ENCODE data around the gene USH1C. TPM values are rescaled to one million over a fixed set of nuclear protein-coding genes. Genes with fewer than 3 reads are reported as not detected.

USH1C gene
- total RNA-seq, 4 donors from 2014 or later, result 110 to 1,022 (median 157) TPM

DNA sequence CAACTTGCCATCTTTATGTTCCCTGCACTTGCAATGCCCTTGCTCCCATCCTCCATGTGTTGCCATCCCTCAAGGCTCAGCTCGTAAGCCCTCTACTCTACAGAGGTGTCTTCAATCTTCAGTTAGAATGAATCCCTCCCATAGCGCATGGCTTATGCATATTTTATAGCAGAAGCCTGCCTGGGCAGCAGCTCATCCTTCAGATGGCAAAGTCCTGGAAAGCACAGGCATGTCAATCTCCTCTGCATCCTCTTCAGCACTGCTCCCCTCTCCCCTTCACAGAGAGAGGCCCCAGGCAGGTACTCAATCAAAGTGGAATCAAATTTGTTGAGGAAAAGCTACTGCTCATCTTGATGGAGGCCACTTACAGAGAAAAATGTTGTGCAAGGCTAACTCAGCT is 36.4 kb downstream of the USH1C start:
- WGBS, 2 donors (ENCODE audit: low coverage in 1 of 2), result 93% methylated on average over 2 of the region's 2 CpGs; no CpG with 5 or more reads in 1 of the 2 donors
- TF ChIP-seq POLR2AphosphoS5 (IDR thresholded peaks at IDR 0.05), result no peak
- TF ChIP-seq, protein P1, sequence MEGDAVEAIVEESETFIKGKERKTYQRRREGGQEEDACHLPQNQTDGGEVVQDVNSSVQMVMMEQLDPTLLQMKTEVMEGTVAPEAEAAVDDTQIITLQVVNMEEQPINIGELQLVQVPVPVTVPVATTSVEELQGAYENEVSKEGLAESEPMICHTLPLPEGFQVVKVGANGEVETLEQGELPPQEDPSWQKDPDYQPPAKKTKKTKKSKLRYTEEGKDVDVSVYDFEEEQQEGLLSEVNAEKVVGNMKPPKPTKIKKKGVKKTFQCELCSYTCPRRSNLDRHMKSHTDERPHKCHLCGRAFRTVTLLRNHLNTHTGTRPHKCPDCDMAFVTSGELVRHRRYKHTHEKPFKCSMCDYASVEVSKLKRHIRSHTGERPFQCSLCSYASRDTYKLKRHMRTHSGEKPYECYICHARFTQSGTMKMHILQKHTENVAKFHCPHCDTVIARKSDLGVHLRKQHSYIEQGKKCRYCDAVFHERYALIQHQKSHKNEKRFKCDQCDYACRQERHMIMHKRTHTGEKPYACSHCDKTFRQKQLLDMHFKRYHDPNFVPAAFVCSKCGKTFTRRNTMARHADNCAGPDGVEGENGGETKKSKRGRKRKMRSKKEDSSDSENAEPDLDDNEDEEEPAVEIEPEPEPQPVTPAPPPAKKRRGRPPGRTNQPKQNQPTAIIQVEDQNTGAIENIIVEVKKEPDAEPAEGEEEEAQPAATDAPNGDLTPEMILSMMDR (IDR thresholded peaks at IDR 0.05), result no peak
- DNase-seq, result no peak
- Histone ChIP-seq H3K4me3 (no peak overlapping the region), H3K36me3 (no peaks in the 10 kb centered on the region), H3K27ac (no peak overlapping the region), H3K9me3 (no peaks in the 10 kb centered on the region), H3K4me1 (no peaks in the 10 kb centered on the region), H3K27me3 (no peaks in the 10 kb centered on the region)
- intact Hi-C loops (cut with DNase I; ENCODE audit: low total_unique reads), result no loop called here
- in situ Hi-C loops (cut with MboI; ENCODE audit: low pct_ligation_motif_present in 1 of 4, low pct_unique_long_range_greater_than_20kb in 1 of 4, low sequenced_read_pairs in 3 of 4), result loop anchor here in 3 of 4 donors (5.0 to 25.0 kb wide), 3 partner anchors 123 to 270 kb away; partner anchors contain the start of gene KCNJ11 (in 1 of the 3)

DNA sequence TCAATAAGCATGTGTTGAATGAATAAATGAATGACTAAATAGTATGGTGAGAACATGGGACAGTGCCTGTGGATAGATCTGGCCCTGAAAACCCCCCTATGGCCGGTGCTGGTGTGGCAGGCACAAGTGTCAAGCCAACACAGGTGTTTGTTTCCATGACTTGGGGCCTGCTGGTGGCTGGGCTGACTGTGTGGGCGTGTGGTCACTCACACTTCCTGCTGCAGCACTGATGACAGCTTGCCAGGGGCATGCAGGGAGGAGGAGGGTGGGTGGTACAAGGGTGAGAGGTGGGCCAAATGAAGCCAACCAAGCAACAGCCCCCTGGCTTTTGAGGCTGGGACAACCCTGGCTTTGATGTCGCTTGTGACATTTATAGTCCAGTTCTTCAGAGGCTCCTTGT is 37.3 kb downstream of the USH1C start:
- H3K36me3 ChIP-seq, result no peaks in the 10 kb centered on the region
- 64 to 81% methylated on average over 3 of the region's 3 CpGs for WGBS, 2 donors (ENCODE audit: low coverage in 1 of 2)
- intact Hi-C loops (cut with DNase I; ENCODE audit: low total_unique reads) (no loop called here), in situ Hi-C loops (cut with MboI; ENCODE audit: low pct_ligation_motif_present in 1 of 4, low pct_unique_long_range_greater_than_20kb in 1 of 4, low sequenced_read_pairs in 3 of 4) (loop anchor here in 3 of 4 donors (5.0 to 25.0 kb wide), 3 partner anchors 122 to 270 kb away; partner anchors contain the start of gene KCNJ11 (in 1 of the 3))
- H3K27ac ChIP-seq, result no peak overlapping the region
- H3K27me3 ChIP-seq, result no peaks in the 10 kb centered on the region
- TF ChIP-seq EP300 (IDR thresholded peaks at IDR 0.05; ENCODE audit: low read depth), result no peak
- no peak for TF ChIP-seq POLR2AphosphoS5 (IDR thresholded peaks at IDR 0.05)
- TF ChIP-seq, protein P1 (IDR thresholded peaks at IDR 0.05), result no peak
- TF ChIP-seq POLR2A (IDR thresholded peaks at IDR 0.05), result no peak
- H3K4me3 ChIP-seq, result no peak overlapping the region
- no peak for DNase-seq
- no peaks in the 10 kb centered on the region for H3K9me3 ChIP-seq
- H3K4me1 ChIP-seq, result no peaks in the 10 kb centered on the region

- in situ Hi-C loops (cut with MboI; ENCODE audit: low pct_ligation_motif_present in 1 of 4, low pct_unique_long_range_greater_than_20kb in 1 of 4, low sequenced_read_pairs in 3 of 4), result loop anchor here in 3 of 4 donors (5.0 to 25.0 kb wide), 3 partner anchors 122 to 269 kb away; partner anchors contain the start of gene KCNJ11 (in 1 of the 3)
- TF ChIP-seq EP300 (IDR thresholded peaks at IDR 0.05; ENCODE audit: low read depth) (no peak), POLR2AphosphoS5 (IDR thresholded peaks at IDR 0.05) (no peak), POLR2A (IDR thresholded peaks at IDR 0.05) (no peak)
- TF ChIP-seq, protein P1 (IDR thresholded peaks at IDR 0.05), result no peak
- Histone ChIP-seq H3K9me3 (no peaks in the 10 kb centered on the region), H3K27ac (no peak overlapping the region), H3K36me3 (no peaks in the 10 kb centered on the region), H3K27me3 (no peaks in the 10 kb centered on the region), H3K4me3 (no peak overlapping the region), H3K4me1 (no peaks in the 10 kb centered on the region)
- DNase-seq, result no peak
- intact Hi-C loops (cut with DNase I; ENCODE audit: low total_unique reads), result no loop called here
- WGBS, 2 donors (ENCODE audit: low coverage in 1 of 2), result 89 to 94% methylated on average over 3 to 6 of the region's 6 CpGs
Observed at GRCh38 chr11:17506314-17506713, 37.9 kb downstream of the USH1C start.

- Histone ChIP-seq H3K27me3 (no peaks in the 10 kb centered on the region), H3K4me1 (no peaks in the 10 kb centered on the region), H3K27ac (no peak overlapping the region), H3K9me3 (no peaks in the 10 kb centered on the region), H3K36me3 (no peaks in the 10 kb centered on the region), H3K4me3 (no peak overlapping the region)
- 67% methylated on average over 4 of the region's 4 CpGs; no CpG with 5 or more reads in 1 of the 2 donors for WGBS, 2 donors (ENCODE audit: low coverage in 1 of 2)
- in situ Hi-C loops (cut with MboI; ENCODE audit: low pct_ligation_motif_present in 1 of 4, low pct_unique_long_range_greater_than_20kb in 1 of 4, low sequenced_read_pairs in 3 of 4), result loop anchor here in 3 of 4 donors (5.0 to 25.0 kb wide), 3 partner anchors 120 to 268 kb away; partner anchors contain the start of gene KCNJ11 (in 1 of the 3)
- DNase-seq, result no peak
- TF ChIP-seq EP300 (IDR thresholded peaks at IDR 0.05; ENCODE audit: low read depth), result no peak
- TF ChIP-seq POLR2AphosphoS5 (IDR thresholded peaks at IDR 0.05), result no peak
- no peak for TF ChIP-seq POLR2A (IDR thresholded peaks at IDR 0.05)
- TF ChIP-seq, protein P1 (IDR thresholded peaks at IDR 0.05), result no peak
- intact Hi-C loops (cut with DNase I; ENCODE audit: low total_unique reads), result loop anchor here (2.0 kb wide), 1 partner anchor 120 kb away; no protein-coding TSS in a partner anchor
Observed at GRCh38 chr11:17505146-17505545, 39.1 kb downstream of the USH1C start.
